NCI-H748 (cell line): ENCODE measurements around the gene SDR39U1.
A peak's percentile ranks its signal among the peaks of the same experiment; 100 is the strongest.

ENCODE experiments used
- DNase-seq: peaks from one replicate; lab custom pipeline; 2025; ENCODE audit not compliant: unreplicated experiment; lab: John Stamatoyannopoulos, UW

SDR39U1 gene

GRCh38 chr14:24443053-24443665 lies 583 bp upstream of the SDR39U1 start:
- no peak for DNase-seq

GRCh38 chr14:24441904-24442239 lies 704 bp downstream of the SDR39U1 start:
- DNase-seq = peak; percentile 74

DNA sequence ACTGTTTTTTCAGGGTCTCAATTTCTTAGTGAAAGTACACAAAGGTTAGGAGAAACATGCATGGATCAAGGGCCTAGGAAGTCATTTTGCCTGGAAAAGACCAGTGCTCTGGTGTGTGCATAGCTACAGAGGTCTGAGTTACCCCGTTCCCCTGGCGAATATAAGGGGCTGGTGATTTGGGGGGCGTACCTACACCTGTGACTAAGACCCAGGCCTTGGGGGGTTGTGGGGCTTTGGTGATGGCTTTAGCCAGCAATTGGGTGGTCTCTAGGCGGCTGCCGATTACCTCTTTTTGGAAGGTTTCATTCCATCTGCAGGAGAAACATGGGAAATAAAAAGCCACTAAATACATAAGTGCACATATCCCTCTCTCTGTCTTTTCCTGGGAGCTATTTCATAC lies 1.1 kb downstream of the SDR39U1 start:
- DNase-seq = no peak

- no peak for DNase-seq
These were observed 1.8 kb downstream of the SDR39U1 start for GRCh38 chr14:24440606-24441399.

DNA sequence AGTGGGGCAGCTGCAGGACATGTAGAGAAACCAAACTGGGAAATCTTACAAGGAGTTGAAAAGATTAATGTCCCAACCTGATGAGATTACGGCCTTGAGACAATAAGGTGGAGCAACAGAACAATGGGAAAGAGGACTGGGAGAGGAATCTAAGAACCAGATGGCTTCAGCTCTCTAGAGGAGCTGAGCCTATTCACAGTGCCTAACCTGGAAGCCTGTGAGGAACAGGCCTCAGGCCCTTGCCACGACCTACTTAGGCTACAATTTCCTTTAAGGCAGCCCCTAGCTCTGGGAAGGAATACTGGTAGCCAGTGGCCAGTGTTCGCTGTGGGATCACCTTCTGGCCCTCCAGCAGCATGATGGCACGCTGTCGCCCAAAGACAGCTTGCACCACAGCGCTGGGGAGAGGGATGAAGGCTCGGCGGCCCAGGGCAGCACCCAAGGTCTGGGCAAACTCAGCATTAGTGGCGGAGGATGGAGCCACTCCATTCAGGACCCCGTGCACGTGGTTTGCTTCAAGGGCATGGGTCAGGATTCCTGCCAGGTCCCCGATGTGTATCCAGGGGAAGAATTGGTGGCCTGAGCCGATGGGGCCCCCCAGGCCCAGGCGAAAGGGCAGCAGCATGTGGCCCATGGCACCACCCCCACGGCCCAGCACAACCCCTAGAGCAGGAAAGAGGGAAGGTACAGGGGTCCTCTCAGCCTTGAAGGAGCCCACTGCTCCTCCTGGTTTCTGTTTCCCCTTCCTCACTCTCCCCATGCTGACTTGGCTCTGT lies 2.6 kb downstream of the SDR39U1 start:
- no peak for DNase-seq

DNA sequence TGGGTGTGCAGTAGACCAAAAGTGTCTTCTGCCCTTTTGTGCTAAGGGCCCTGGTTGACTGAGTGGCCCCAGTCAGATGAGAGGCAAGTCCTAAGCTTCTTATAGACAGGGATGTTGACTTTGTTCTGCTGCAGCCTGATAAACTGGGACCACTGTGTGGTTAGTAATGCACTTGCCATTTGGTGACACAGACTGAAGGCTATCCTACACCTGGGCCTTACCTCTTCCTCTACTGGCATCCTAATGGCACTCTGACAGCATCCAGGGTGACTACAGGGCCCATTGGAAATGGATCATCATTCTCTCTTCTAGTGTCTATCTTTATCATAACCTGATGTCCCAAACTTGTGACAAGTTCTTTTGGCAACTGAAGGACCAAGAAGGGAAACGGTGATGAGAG lies 3.3 kb downstream of the SDR39U1 start:
- DNase-seq = no peak

DNA sequence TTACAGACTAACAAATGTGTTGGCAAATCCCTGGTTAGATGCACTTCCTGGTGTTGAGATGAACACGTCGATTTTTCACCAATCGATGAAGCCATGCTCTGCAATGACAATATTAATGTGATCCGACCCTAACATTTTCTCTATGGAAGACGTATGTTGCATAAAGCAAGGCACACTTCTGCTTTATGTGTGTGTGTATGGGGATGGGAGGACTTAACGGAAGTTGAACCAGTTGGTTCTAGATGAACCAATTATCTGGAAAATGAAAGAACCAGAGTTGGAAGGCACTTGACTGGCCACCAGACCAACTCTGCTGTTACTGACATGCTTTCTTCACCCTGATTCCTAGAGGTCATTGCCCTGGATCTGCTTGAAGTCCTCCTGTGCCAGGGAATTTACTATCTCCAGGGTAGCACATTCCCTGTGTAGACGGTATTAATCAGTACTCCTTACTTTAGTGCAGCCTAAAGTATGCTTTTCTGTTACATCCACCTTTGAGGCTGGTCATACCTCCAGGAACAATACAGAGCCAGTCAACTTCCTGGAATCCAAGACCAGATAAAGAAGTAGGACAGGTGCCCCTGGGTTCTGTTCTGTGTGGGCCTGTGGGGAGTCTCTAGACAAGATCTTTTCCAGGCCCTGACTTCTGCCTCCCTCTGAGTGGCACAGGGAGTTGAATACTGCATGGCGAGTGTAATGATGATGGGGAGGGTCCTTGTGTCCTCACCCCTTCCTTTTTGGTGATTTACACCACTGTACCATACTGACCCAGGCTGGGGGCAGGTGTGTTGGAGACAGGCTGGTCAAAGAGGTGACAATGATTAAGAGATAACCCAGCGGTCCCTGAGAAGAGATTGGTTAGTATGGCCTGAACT lies 4.1 kb downstream of the SDR39U1 start:
- DNase-seq = no peak

GRCh38 chr14:24437736-24438067 lies 4.9 kb downstream of the SDR39U1 start:
- DNase-seq = no peak

- DNase-seq = no peak
These were observed 5.4 kb downstream of the SDR39U1 start for GRCh38 chr14:24437020-24437735.

- peak; percentile 52 for DNase-seq
These were observed 6.1 kb downstream of the SDR39U1 start for GRCh38 chr14:24436355-24437019.

DNA sequence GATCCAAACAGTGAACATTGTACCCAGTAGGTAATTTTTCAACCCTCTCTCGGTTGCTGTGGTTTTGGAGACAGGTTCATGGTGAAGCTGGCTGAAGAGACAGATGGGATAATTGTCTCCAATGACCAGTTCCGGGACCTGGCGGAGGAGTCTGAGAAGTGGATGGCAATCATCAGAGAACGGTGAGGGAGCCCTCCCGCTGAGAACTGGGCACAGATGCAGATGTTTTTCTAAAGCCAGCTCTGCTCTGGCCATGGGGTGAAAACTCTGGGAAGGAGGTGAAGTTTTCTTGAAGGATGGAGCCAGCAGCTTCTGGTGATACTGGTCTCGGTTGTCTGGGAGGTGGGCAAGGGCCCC lies 6.6 kb downstream of the SDR39U1 start:
- DNase-seq = no peak

DNA sequence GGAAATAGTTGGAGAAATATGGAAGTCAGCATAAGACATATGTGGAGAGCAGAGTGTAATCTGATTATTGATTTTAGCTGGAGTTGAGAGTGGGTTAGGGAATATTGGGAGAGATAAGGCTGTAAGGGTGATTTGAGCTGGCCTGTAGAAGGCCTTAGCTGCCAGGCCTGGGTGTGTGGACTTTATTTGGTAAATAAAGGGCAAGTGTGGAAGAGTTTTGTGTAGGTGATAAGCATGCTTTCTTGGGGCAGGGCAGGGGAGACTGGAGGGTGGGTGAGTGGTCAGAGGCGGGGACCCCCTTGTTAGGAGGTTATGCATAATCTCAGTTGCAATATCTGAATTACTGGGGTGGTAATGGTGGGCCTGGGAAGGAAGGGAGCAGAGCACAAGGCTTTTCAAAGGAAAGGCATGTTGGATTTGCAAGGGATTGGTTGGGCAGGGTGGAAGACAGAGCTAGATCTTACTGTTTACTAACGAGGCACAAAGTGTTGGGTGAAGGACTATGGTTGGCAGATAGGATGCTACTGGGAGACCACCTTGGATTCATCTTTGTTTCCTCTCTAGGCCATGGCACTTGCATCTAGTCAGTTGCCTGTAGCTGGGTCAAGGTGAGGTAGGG lies 7.3 kb downstream of the SDR39U1 start:
- no peak for DNase-seq

DNA sequence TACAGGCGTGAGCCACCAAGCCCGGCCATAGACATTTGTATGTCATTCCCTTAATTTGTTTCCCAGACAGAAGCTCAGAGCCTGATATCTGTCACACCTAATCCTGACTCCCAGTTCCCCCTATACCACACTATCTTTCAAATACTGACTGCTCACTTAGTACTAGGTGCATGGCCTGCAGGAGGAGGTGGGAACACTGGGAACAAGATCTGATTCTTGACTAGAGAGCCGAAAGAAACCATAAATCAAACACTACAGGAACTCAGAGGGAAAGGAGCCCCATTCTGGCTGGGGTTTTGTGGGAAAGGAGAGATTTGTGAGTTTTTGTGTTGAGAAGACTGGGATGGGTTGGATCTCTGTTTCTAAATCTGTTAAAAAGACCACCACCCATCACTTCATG lies 7.9 kb downstream of the SDR39U1 start:
- no peak for DNase-seq

DNA sequence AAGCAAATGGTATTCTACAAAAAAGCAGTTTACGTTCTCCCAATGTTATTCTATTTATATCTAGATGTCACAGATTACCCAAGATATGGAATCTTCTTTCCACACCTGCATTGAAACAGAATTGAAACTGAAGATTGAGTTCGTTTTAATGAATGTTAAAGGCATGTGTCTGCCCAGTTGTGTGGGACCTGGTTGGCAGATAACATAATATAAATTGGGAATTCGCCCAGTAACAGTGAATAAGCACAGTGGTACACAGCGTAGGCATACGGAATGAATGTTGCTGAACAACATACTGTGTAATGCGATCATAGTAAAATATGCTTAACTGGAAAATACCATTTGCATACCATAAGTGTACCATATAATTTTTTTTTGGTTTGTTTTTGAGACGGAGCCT lies 8.5 kb downstream of the SDR39U1 start:
- DNase-seq = no peak

DNA sequence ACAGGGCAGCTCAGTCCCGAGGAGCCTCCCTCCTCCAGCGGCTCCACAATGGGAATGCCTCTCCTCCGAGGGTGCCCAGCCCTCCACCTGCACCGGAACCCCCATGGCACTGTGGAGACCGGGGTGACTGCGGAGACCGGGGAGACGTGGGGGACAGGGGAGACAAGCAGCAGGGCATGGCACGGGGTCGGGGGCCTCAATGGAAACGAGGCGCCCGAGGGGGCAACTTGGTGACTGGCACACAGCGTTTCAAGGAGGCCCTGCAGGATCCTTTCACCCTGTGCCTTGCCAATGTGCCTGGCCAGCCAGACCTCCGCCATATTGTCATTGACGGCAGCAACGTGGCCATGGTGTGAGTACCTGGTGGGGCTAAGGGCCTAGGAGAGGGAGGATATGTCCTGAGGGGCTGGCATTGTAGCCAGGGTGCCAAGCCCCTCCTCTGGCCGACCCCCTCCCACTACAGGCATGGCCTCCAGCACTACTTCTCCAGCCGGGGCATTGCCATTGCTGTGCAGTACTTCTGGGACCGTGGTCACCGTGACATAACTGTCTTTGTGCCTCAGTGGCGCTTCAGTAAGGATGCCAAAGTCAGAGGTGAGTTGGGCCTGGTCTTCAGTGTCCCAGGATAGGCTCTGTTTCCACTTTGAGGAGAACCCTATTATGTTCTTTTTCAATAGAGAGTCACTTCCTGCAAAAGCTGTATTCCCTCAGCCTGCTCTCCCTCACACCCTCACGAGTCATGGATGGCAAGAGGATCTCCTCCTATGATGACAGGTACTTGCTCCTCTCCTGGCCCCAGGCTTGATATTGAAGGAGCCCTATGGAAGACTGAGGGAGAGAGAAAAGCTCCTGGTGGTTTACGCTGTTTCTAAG lies 10.1 kb downstream of the SDR39U1 start:
- DNase-seq = no peak

DNA sequence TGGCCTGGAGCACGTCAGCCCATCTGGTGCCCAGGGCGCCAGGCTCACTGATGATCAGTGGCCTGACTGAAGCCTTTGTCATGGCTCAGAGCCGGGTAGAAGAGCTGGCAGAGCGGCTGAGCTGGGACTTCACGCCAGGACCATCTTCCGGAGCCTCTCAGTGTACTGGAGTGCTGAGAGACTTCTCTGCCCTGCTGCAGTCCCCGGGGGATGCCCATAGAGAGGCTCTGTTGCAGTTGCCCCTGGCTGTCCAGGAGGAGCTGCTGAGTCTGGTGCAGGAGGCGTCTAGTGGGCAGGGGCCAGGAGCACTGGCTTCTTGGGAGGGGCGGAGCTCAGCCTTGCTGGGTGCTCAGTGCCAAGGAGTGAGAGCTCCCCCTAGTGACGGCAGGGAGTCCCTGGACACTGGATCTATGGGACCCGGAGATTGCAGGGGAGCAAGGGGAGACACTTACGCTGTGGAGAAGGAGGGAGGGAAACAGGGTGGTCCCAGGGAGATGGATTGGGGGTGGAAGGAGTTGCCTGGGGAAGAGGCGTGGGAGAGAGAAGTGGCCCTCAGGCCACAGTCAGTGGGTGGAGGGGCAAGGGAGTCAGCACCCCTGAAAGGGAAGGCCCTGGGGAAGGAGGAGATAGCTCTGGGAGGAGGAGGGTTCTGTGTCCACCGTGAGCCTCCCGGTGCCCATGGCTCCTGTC lies 10.9 kb downstream of the SDR39U1 start:
- peak; percentile 90 for DNase-seq

DNA sequence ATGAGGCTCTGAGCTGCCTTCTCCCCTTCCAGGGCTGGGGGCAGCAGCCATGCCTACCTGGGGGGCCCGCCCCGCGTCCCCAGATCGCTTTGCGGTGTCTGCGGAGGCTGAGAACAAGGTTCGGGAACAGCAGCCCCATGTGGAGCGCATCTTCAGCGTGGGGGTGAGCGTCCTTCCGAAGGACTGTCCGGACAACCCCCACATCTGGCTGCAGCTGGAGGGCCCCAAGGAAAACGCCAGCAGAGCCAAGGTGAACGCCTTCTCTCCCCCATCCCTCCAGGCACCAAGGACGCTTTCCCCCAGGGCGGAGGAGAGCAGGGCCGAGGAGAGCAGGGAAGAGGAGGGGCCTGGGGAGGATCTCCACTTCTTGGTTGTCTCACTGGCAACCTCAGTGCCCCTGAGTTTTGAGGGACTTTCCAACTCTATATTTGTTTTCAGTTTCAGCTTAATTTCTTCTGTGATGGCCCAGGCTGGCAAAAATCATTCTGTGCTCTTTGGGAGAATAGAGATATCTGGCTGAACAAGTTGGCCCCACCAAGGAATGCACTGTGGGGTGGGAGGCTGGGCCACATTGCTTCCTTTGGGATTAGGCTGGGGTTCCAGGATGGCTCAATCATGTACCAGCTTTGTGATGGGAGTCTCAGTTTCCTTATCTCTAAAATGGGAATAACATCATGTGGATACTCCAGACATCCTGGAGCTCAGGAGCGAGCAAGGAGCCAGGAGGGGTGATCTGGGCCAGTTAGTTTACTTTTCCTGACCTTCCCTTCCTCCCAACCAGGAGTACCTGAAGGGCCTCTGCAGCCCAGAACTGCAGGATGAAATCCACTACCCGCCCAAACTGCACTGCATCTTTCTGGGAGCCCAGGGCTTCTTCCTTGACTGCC lies 11.7 kb downstream of the SDR39U1 start:
- DNase-seq = no peak
